ENCODE measurements around the gene CHD5.

Gene CHD5

GRCh38 chr1:6162773-6163172 is 17.3 kb downstream of the CHD5 start:
- TF ChIP-seq CTCF (conservative IDR thresholded peaks at IDR 0.05; ENCODE audit: low read length): no peak
- DNase-seq (ENCODE audit: low read depth): no peak
- H3K4me3 ChIP-seq (ENCODE audit: low read length): no peak overlapping the region

GRCh38 chr1:6162341-6162740 is 17.8 kb downstream of the CHD5 start:
- TF ChIP-seq CTCF (conservative IDR thresholded peaks at IDR 0.05; ENCODE audit: low read length): no peak
- DNase-seq (ENCODE audit: low read depth): no peak

GRCh38 chr1:6158181-6158580 is 21.9 kb downstream of the CHD5 start:
- DNase-seq (ENCODE audit: low read depth): no peak
- no peak overlapping the region for H3K4me3 ChIP-seq (ENCODE audit: low read length)
- TF ChIP-seq CTCF (conservative IDR thresholded peaks at IDR 0.05; ENCODE audit: low read length): no peak

More at GRCh38 chr1:6162341-6162740, 17.8 kb downstream of the CHD5 start:
- no peak overlapping the region for H3K4me3 ChIP-seq (ENCODE audit: low read length)

- no peak for TF ChIP-seq CTCF (conservative IDR thresholded peaks at IDR 0.05; ENCODE audit: low read length)
- no peak for DNase-seq (ENCODE audit: low read depth)
- no peak overlapping the region for H3K4me3 ChIP-seq (ENCODE audit: low read length)
Measured at GRCh38 chr1:6157528-6158174, 22.5 kb downstream of the CHD5 start.

GRCh38 chr1:6157132-6157527 is 23.0 kb downstream of the CHD5 start:
- DNase-seq (ENCODE audit: low read depth): no peak
- no peak overlapping the region for H3K4me3 ChIP-seq (ENCODE audit: low read length)
- TF ChIP-seq CTCF (conservative IDR thresholded peaks at IDR 0.05; ENCODE audit: low read length): no peak

- no peak for DNase-seq (ENCODE audit: low read depth)
- no peak for TF ChIP-seq CTCF (conservative IDR thresholded peaks at IDR 0.05; ENCODE audit: low read length)
- no peak overlapping the region for H3K4me3 ChIP-seq (ENCODE audit: low read length)
Measured at GRCh38 chr1:6154525-6155319, 25.4 kb downstream of the CHD5 start.

GRCh38 chr1:6152882-6153281 is 27.2 kb downstream of the CHD5 start:
- no peak overlapping the region for H3K4me3 ChIP-seq (ENCODE audit: low read length)
- no peak for DNase-seq (ENCODE audit: low read depth)
- no peak for TF ChIP-seq CTCF (conservative IDR thresholded peaks at IDR 0.05; ENCODE audit: low read length)

Measured in AG10803 (cell line).